Astrocyte of the spinal cord (primary cell): ENCODE measurements around the gene TBC1D22A.

Experiments
- DNase-seq: peaks from one replicate; pipeline ENCODE4 v3.0.0; 2011; ENCODE audit warnings: low read depth, low spot score
- H3K4me3 ChIP-seq: 2 replicates; pipeline ENCODE4 v1.5.1; 2011; ENCODE audit warnings: low read depth, mild to moderate bottlenecking, low read length, moderate library complexity
- CTCF ChIP-seq: IDR thresholded peaks from 2 replicates; pipeline ENCODE4 v1.5.1; 2012; ENCODE audit warnings: low read depth, mild to moderate bottlenecking, low read length, inconsistent platforms
- in situ Hi-C: cut with HindIII; loops from 2 replicates; pipeline ENCODE4 v1.10.0; 2017; ENCODE audit warnings: low sequenced_read_pairs

The TBC1D22A gene

DNA sequence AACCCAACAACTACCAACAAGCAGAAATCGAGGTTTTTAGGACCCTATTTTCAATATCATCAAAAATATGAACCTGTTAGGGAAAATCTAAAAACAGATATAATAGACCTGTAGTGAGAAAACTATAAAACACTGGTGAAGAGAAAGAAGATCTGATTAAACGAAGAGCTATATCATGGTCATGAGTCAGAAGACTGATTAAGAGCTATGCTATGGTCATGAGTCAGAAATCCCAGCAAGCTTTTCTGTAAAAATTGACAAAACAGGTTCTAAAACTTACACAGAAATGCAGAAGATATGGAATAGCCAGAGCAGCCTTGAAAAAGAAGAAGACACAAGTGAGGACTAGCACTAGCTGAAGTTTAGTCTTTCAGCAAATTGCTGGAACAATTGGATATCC, 345.0 kb downstream of the TBC1D22A start:
- in situ Hi-C loops = no loop called here
- no peak for TF ChIP-seq CTCF
- H3K4me3 ChIP-seq = no peak overlapping the region
- peak; percentile 83 for DNase-seq

GRCh38 chr22:47110817-47111443, 348.5 kb downstream of the TBC1D22A start:
- DNase-seq = no peak
- TF ChIP-seq CTCF = no peak
- no peak overlapping the region for H3K4me3 ChIP-seq
- in situ Hi-C loops = no loop called here

- in situ Hi-C loops = no loop called here
- no peak for TF ChIP-seq CTCF
- peak; percentile 25 for DNase-seq
- no peak overlapping the region for H3K4me3 ChIP-seq
These were observed 349.5 kb downstream of the TBC1D22A start for GRCh38 chr22:47111626-47112581.

DNA sequence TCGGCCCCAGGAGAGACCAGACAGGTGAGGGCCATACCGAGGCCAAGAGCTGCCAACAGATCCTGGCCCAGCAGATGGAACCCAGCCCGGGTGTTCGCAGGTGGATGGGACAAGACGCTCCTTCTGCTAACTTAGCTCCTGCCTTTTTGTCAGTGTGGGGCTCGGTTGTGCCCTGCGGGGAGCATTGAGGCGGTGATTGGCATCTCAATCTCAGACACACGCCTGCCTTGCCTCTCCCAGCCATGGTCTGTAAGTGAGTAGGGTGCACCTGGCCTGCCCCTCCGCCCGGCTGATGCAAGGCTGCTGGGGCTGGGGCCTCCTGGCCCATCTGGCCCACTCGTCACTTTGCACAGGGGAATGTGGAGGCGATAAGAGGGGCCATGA, 350.1 kb downstream of the TBC1D22A start:
- TF ChIP-seq CTCF = no peak
- in situ Hi-C loops = no loop called here
- H3K4me3 ChIP-seq = no peak overlapping the region
- no peak for DNase-seq

- no peak for TF ChIP-seq CTCF
- no peak for DNase-seq
- no peak overlapping the region for H3K4me3 ChIP-seq
- in situ Hi-C loops = no loop called here
These were observed 350.8 kb downstream of the TBC1D22A start for GRCh38 chr22:47112994-47113852.

DNA sequence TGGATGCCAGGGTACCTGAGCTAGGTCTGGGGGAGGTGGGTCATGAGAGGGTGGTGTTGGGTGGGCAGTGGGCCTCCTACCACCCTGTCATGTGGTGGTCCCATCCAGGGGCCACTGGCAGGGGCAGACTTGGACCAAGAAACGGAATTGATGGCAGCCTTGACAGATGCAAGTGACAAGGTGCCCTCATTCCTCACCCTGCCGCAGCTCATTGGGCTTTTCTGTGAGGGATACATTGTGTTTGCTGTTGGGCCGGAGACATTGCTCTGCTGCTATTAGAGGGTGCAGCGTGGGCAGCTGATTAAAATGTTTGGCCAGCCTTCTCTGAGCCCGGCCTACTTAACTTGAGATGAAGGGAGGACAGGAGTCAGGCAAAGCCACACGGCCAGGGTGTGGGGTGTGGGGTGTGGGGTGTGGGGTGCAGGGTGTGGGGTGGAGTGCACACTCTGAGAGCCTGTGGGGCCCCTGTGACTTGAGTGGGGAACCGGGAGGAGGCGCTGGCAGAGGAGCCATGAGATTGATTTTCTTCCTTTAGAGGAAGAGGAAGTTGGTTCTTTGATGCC, 351.5 kb downstream of the TBC1D22A start:
- no peak overlapping the region for H3K4me3 ChIP-seq
- TF ChIP-seq CTCF = no peak
- in situ Hi-C loops = no loop called here
- no peak for DNase-seq
